GM12892 (cell line): ENCODE results near the gene ITIH3.

Source experiments
- POLR2A ChIP-seq: IDR thresholded peaks from 2 replicates; pipeline ENCODE4 v1.6.1; 2011; ENCODE audit warnings: low read depth, low read length, control low read depth
- POLR2AphosphoS5 ChIP-seq: IDR thresholded peaks from 2 replicates; pipeline ENCODE4 v1.6.1; 2011; ENCODE audit warnings: low read depth, low read length, control low read depth
- TAF1 ChIP-seq: IDR thresholded peaks from 2 replicates; pipeline ENCODE4 v1.6.1; 2011; ENCODE audit warnings: low read depth, mild to moderate bottlenecking, control low read depth, low read length, borderline replicate concordance

- no peak for TF ChIP-seq POLR2A
- no peak for TF ChIP-seq POLR2AphosphoS5
- TF ChIP-seq TAF1, result no peak
Measured at GRCh38 chr3:52849656-52850055, 55.1 kb downstream of the ITIH3 start.
